T-helper 2 cell treated with Interferon-gamma antibody and Interleukin-4, amounts not matched to agents 5 μg/mL and 100 μg/mL, for 36 hours (primary cell): Measurements from ENCODE around the gene MAST4.
A peak's percentile ranks its signal among the peaks of the same experiment; 100 is the strongest.
"Not testable (repeated sequence)": the region's sequence is repeated elsewhere in the genome, so short reads cannot be mapped to it uniquely, and the experiment has no call there.

Source experiments
- DNase-seq: peaks from one replicate; pipeline ENCODE4 v3.0.0; 2021; ENCODE audit warnings: low spot score
- H3K27ac Mint-ChIP-seq: one replicate; pipeline ENCODE4 v1.8.0; 2021; ENCODE audit warnings: mild to moderate bottlenecking, mixed read lengths
- H3K27me3 Mint-ChIP-seq: one replicate; pipeline ENCODE4 v1.8.0; 2021; ENCODE audit warnings: low read depth, mixed read lengths
- H3K36me3 Mint-ChIP-seq: one replicate; pipeline ENCODE4 v1.8.0; 2021; ENCODE audit warnings: low read depth, mixed read lengths
- H3K4me1 Mint-ChIP-seq: one replicate; pipeline ENCODE4 v1.8.0; 2021; ENCODE audit warnings: low read depth, mixed read lengths
- H3K4me3 Mint-ChIP-seq: one replicate; pipeline ENCODE4 v1.8.0; 2022; ENCODE audit warnings: mild to moderate bottlenecking, moderate library complexity, mixed read lengths
- H3K9me3 Mint-ChIP-seq: one replicate; pipeline ENCODE4 v1.8.0; 2021; ENCODE audit warnings: mixed read lengths

Gene MAST4

GRCh38 chr5:66814146-66814991 lies 218.2 kb downstream of the MAST4 start:
- Mint-ChIP-seq H3K9me3 (no peaks in the 10 kb centered on the region), H3K27ac (no peak overlapping the region), H3K4me3 (no peak overlapping the region), H3K4me1 (peaks cover 9% of the 10 kb centered on the region), H3K27me3 (peaks cover 34% of the 10 kb centered on the region), H3K36me3 (no peaks in the 10 kb centered on the region)
- DNase-seq: no peak

GRCh38 chr5:66818304-66818934 lies 222.2 kb downstream of the MAST4 start:
- H3K27me3 Mint-ChIP-seq: peaks cover 23% of the 10 kb centered on the region
- no peak for DNase-seq
- H3K27ac Mint-ChIP-seq: no peak overlapping the region
- no peaks in the 10 kb centered on the region for H3K9me3 Mint-ChIP-seq
- H3K4me3 Mint-ChIP-seq: no peak overlapping the region
- H3K4me1 Mint-ChIP-seq: peaks cover 28% of the 10 kb centered on the region
- peaks cover 1% of the 10 kb centered on the region for H3K36me3 Mint-ChIP-seq

- Mint-ChIP-seq H3K9me3 (no peaks in the 10 kb centered on the region), H3K36me3 (peaks cover 1% of the 10 kb centered on the region), H3K27ac (no peak overlapping the region), H3K4me3 (no peak overlapping the region), H3K27me3 (peaks cover 21% of the 10 kb centered on the region), H3K4me1 (peaks cover 30% of the 10 kb centered on the region)
- no peak for DNase-seq
These were observed 222.7 kb downstream of the MAST4 start for GRCh38 chr5:66818935-66819328.

- peaks cover 32% of the 10 kb centered on the region for H3K4me1 Mint-ChIP-seq
- H3K4me3 Mint-ChIP-seq: no peak overlapping the region
- H3K9me3 Mint-ChIP-seq: no peaks in the 10 kb centered on the region
- peaks cover 1% of the 10 kb centered on the region for H3K36me3 Mint-ChIP-seq
- H3K27ac Mint-ChIP-seq: no peak overlapping the region
- peaks cover 13% of the 10 kb centered on the region for H3K27me3 Mint-ChIP-seq
- DNase-seq: no peak
These were observed 224.5 kb downstream of the MAST4 start for GRCh38 chr5:66820630-66821207.

GRCh38 chr5:66821688-66822429 lies 225.7 kb downstream of the MAST4 start:
- H3K9me3 Mint-ChIP-seq: no peaks in the 10 kb centered on the region
- H3K4me1 Mint-ChIP-seq: peaks cover 32% of the 10 kb centered on the region
- H3K36me3 Mint-ChIP-seq: peaks cover 1% of the 10 kb centered on the region
- H3K27ac Mint-ChIP-seq: peak overlapping the region; percentile 83
- peaks cover 8% of the 10 kb centered on the region for H3K27me3 Mint-ChIP-seq
- peak overlapping the region; percentile 50 for H3K4me3 Mint-ChIP-seq
- peak; percentile 47 for DNase-seq

- not testable (repeated sequence) for H3K9me3 Mint-ChIP-seq, H3K36me3 Mint-ChIP-seq, H3K27me3 Mint-ChIP-seq, DNase-seq
- Mint-ChIP-seq H3K4me1 (peaks cover 34% of the 10 kb centered on the region), H3K4me3 (peak overlapping the region; percentile 11), H3K27ac (peak overlapping the region; percentile 83)
These were observed 226.7 kb downstream of the MAST4 start for GRCh38 chr5:66822906-66823305.

GRCh38 chr5:66824476-66824875 lies 228.3 kb downstream of the MAST4 start:
- DNase-seq: no peak
- Mint-ChIP-seq H3K4me1 (peaks cover 40% of the 10 kb centered on the region), H3K9me3 (no peaks in the 10 kb centered on the region), H3K27ac (no peak overlapping the region), H3K4me3 (no peak overlapping the region), H3K36me3 (peaks cover 1% of the 10 kb centered on the region), H3K27me3 (peaks cover 11% of the 10 kb centered on the region)

GRCh38 chr5:66826263-66826662 lies 230.1 kb downstream of the MAST4 start:
- H3K9me3 Mint-ChIP-seq: no peaks in the 10 kb centered on the region
- no peak overlapping the region for H3K27ac Mint-ChIP-seq
- no peak overlapping the region for H3K4me3 Mint-ChIP-seq
- peaks cover 1% of the 10 kb centered on the region for H3K36me3 Mint-ChIP-seq
- peaks cover 51% of the 10 kb centered on the region for H3K4me1 Mint-ChIP-seq
- DNase-seq: no peak
- peaks cover 11% of the 10 kb centered on the region for H3K27me3 Mint-ChIP-seq

- Mint-ChIP-seq H3K4me1 (peaks cover 46% of the 10 kb centered on the region), H3K27ac (no peak overlapping the region), H3K9me3 (no peaks in the 10 kb centered on the region), H3K27me3 (peaks cover 11% of the 10 kb centered on the region), H3K36me3 (peaks cover 1% of the 10 kb centered on the region), H3K4me3 (no peak overlapping the region)
- no peak for DNase-seq
These were observed 230.5 kb downstream of the MAST4 start for GRCh38 chr5:66826696-66827095.

GRCh38 chr5:66828046-66828547 lies 231.9 kb downstream of the MAST4 start:
- H3K4me1 Mint-ChIP-seq: peaks cover 40% of the 10 kb centered on the region
- H3K4me3 Mint-ChIP-seq: peak overlapping the region; percentile 92
- H3K27ac Mint-ChIP-seq: peak overlapping the region; percentile 86
- no peak for DNase-seq
- H3K9me3 Mint-ChIP-seq: no peaks in the 10 kb centered on the region
- no peaks in the 10 kb centered on the region for H3K36me3 Mint-ChIP-seq
- peaks cover 11% of the 10 kb centered on the region for H3K27me3 Mint-ChIP-seq

- peaks cover 11% of the 10 kb centered on the region for H3K27me3 Mint-ChIP-seq
These were observed 232.6 kb downstream of the MAST4 start for GRCh38 chr5:66828548-66829357.

GRCh38 chr5:66829358-66829674 lies 233.1 kb downstream of the MAST4 start:
- Mint-ChIP-seq H3K36me3 (no peaks in the 10 kb centered on the region), H3K9me3 (no peaks in the 10 kb centered on the region), H3K4me3 (peak overlapping the region; percentile 92), H3K27ac (peak overlapping the region; percentile 86), H3K4me1 (peaks cover 35% of the 10 kb centered on the region), H3K27me3 (peaks cover 11% of the 10 kb centered on the region)
- no peak for DNase-seq

More at GRCh38 chr5:66828548-66829357, 232.6 kb downstream of the MAST4 start:
- DNase-seq: peak; percentile 59
- H3K36me3 Mint-ChIP-seq: no peaks in the 10 kb centered on the region
- peak overlapping the region; percentile 92 for H3K4me3 Mint-ChIP-seq
- no peaks in the 10 kb centered on the region for H3K9me3 Mint-ChIP-seq
- peak overlapping the region; percentile 86 for H3K27ac Mint-ChIP-seq
- peaks cover 39% of the 10 kb centered on the region for H3K4me1 Mint-ChIP-seq

GRCh38 chr5:66829826-66830225 lies 233.6 kb downstream of the MAST4 start:
- H3K27ac Mint-ChIP-seq: peak overlapping the region; percentile 70

More at GRCh38 chr5:66829826-66830225, 233.6 kb downstream of the MAST4 start:
- DNase-seq: no peak
- no peaks in the 10 kb centered on the region for H3K9me3 Mint-ChIP-seq
- no peaks in the 10 kb centered on the region for H3K36me3 Mint-ChIP-seq
- peak overlapping the region; percentile 64 for H3K4me3 Mint-ChIP-seq
- H3K4me1 Mint-ChIP-seq: peaks cover 35% of the 10 kb centered on the region
- peaks cover 11% of the 10 kb centered on the region for H3K27me3 Mint-ChIP-seq
